ENCODE measurements around the gene UBAP1. TPM values are rescaled to one million over a fixed set of nuclear protein-coding genes. Genes with fewer than 3 reads are reported as not detected.

UBAP1 gene
- total RNA-seq, 3 donors from 2014 or later, result 33.7 to 53.1 (median 38.2) TPM

GRCh38 chr9:34157318-34157717 lies 21.5 kb upstream of the UBAP1 start:
- no peaks in the 10 kb centered on the region for H3K9me3 ChIP-seq
- no peak for ATAC-seq
- intact Hi-C loops (cut with DNase I, micrococcal nuclease), result no loop called here

GRCh38 chr9:34157898-34158297 lies 20.9 kb upstream of the UBAP1 start:
- no peaks in the 10 kb centered on the region for H3K36me3 ChIP-seq (ENCODE audit: low read depth)
- no peak overlapping the region for H3K4me3 ChIP-seq
- no peak for TF ChIP-seq CTCF (IDR thresholded peaks at IDR 0.05)
- H3K4me1 ChIP-seq (ENCODE audit: low read depth), result peaks cover 5% of the 10 kb centered on the region
- intact Hi-C loops (cut with DNase I, micrococcal nuclease), result no loop called here
- no peak for ATAC-seq
- DNase-seq, result no peak
- no peaks in the 10 kb centered on the region for H3K9me3 ChIP-seq

More at GRCh38 chr9:34157318-34157717, 21.5 kb upstream of the UBAP1 start:
- no peak for DNase-seq
- Histone ChIP-seq H3K4me1 (ENCODE audit: low read depth) (peaks cover 5% of the 10 kb centered on the region), H3K4me3 (no peak overlapping the region), H3K36me3 (ENCODE audit: low read depth) (no peaks in the 10 kb centered on the region)
- TF ChIP-seq CTCF (IDR thresholded peaks at IDR 0.05), result no peak

- DNase-seq, result peak in 1 of 3 donors; percentile 17
- peak; percentile 59 for ATAC-seq
- no peaks in the 10 kb centered on the region for H3K9me3 ChIP-seq
- TF ChIP-seq CTCF (IDR thresholded peaks at IDR 0.05), result no peak
- intact Hi-C loops (cut with DNase I, micrococcal nuclease), result no loop called here
- H3K36me3 ChIP-seq (ENCODE audit: low read depth), result no peaks in the 10 kb centered on the region
- H3K4me3 ChIP-seq, result no peak overlapping the region
- H3K4me1 ChIP-seq (ENCODE audit: low read depth), result peaks cover 5% of the 10 kb centered on the region
These were observed 20.4 kb upstream of the UBAP1 start for GRCh38 chr9:34158362-34158869.

GRCh38 chr9:34163434-34163833 lies 15.4 kb upstream of the UBAP1 start:
- TF ChIP-seq CTCF (IDR thresholded peaks at IDR 0.05), result no peak

GRCh38 chr9:34169125-34169524 lies 9.7 kb upstream of the UBAP1 start:
- intact Hi-C loops (cut with DNase I, micrococcal nuclease), result no loop called here
- Histone ChIP-seq H3K9me3 (no peaks in the 10 kb centered on the region), H3K36me3 (ENCODE audit: low read depth) (no peaks in the 10 kb centered on the region), H3K4me1 (ENCODE audit: low read depth) (peaks cover 4% of the 10 kb centered on the region), H3K4me3 (no peak overlapping the region)
- DNase-seq (no peak), ATAC-seq (no peak)
- no peak for TF ChIP-seq CTCF (IDR thresholded peaks at IDR 0.05)

More at GRCh38 chr9:34163434-34163833, 15.4 kb upstream of the UBAP1 start:
- Histone ChIP-seq H3K9me3 (no peaks in the 10 kb centered on the region), H3K4me3 (no peak overlapping the region), H3K4me1 (ENCODE audit: low read depth) (peaks cover 2% of the 10 kb centered on the region), H3K36me3 (ENCODE audit: low read depth) (no peaks in the 10 kb centered on the region)
- ATAC-seq (peak; percentile 18), DNase-seq (no peak)
- intact Hi-C loops (cut with DNase I, micrococcal nuclease), result no loop called here
